GM12878 (cell line): ENCODE data around the gene EPHA10.

ENCODE experiments used
- EZH2 ChIP-seq: IDR thresholded peaks from 2 replicates; pipeline ENCODE4 v1.6.1; 2012; ENCODE audit warnings: low read depth, mild to moderate bottlenecking, control low read depth, inconsistent platforms, low read length, borderline replicate concordance; ENCODE audit not compliant: control insufficient read depth
- HDAC2 ChIP-seq: fragments of 200-600 bp; sonication (generic); IDR thresholded peaks from 2 replicates; pipeline ENCODE4 v1.6.1; 2017
- MAX ChIP-seq: IDR thresholded peaks from 2 replicates; pipeline ENCODE4 v1.6.1; 2012; ENCODE audit warnings: low read depth, low read length, improper control_type of control experiment
- POLR2AphosphoS5 ChIP-seq: IDR thresholded peaks from 2 replicates; pipeline ENCODE4 v1.6.1; 2011; ENCODE audit warnings: mild to moderate bottlenecking, low read length, inconsistent platforms
- SMAD5 ChIP-seq: IDR thresholded peaks from 2 replicates; pipeline ENCODE4 v1.6.1; 2016; ENCODE audit warnings: antibody characterized with exemption, low read depth
- SMC3 ChIP-seq: IDR thresholded peaks from 2 replicates; pipeline ENCODE4 v1.6.1; 2011; ENCODE audit warnings: low read length, improper control_type of control experiment, borderline replicate concordance
- TF ChIP-seq, protein P1 (sequence below), 3 experiments: IDR thresholded peaks in 2 of 3; conservative IDR thresholded peaks in 1 of 3; 2 replicates each; pipeline ENCODE4 v1.5.1; 2011; ENCODE audit warnings: low read depth in 3 of 3, low read length in 3 of 3, mild to moderate bottlenecking in 3 of 3, control low read depth in 2 of 3, moderate library complexity in 2 of 3, inconsistent platforms in 1 of 3, mixed read lengths in 1 of 3; ENCODE audit not compliant: control insufficient read depth in 2 of 3, insufficient read depth in 1 of 3; ENCODE audit errors: extremely low read depth in 1 of 3

GRCh38 chr1:37752583-37753471, 12.1 kb downstream of the EPHA10 start:
- TF ChIP-seq POLR2AphosphoS5, result no peak
- TF ChIP-seq, protein P1, sequence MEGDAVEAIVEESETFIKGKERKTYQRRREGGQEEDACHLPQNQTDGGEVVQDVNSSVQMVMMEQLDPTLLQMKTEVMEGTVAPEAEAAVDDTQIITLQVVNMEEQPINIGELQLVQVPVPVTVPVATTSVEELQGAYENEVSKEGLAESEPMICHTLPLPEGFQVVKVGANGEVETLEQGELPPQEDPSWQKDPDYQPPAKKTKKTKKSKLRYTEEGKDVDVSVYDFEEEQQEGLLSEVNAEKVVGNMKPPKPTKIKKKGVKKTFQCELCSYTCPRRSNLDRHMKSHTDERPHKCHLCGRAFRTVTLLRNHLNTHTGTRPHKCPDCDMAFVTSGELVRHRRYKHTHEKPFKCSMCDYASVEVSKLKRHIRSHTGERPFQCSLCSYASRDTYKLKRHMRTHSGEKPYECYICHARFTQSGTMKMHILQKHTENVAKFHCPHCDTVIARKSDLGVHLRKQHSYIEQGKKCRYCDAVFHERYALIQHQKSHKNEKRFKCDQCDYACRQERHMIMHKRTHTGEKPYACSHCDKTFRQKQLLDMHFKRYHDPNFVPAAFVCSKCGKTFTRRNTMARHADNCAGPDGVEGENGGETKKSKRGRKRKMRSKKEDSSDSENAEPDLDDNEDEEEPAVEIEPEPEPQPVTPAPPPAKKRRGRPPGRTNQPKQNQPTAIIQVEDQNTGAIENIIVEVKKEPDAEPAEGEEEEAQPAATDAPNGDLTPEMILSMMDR (IDR thresholded peaks at IDR 0.05 in 2 of 3, conservative IDR thresholded peaks at IDR 0.05 in 1 of 3; ENCODE audit: control insufficient read depth in 2 of 3, extremely low read depth in 1 of 3, insufficient read depth in 1 of 3, low read depth in 3 of 3, low read length in 3 of 3), result no peak
- TF ChIP-seq SMC3, result no peak
- TF ChIP-seq EZH2, result no peak
- TF ChIP-seq MAX, result no peak
- TF ChIP-seq HDAC2, result no peak
- TF ChIP-seq SMAD5, result no peak
